ENCODE results near the gene KRT85. TPM values are rescaled to one million over a fixed set of nuclear protein-coding genes. Genes with fewer than 3 reads are reported as not detected.
A peak's percentile ranks its signal among the peaks of the same experiment; 100 is the strongest.

The KRT85 gene
- total RNA-seq, 1 donor from 2014 or later = not detected

- TF ChIP-seq, protein P1, sequence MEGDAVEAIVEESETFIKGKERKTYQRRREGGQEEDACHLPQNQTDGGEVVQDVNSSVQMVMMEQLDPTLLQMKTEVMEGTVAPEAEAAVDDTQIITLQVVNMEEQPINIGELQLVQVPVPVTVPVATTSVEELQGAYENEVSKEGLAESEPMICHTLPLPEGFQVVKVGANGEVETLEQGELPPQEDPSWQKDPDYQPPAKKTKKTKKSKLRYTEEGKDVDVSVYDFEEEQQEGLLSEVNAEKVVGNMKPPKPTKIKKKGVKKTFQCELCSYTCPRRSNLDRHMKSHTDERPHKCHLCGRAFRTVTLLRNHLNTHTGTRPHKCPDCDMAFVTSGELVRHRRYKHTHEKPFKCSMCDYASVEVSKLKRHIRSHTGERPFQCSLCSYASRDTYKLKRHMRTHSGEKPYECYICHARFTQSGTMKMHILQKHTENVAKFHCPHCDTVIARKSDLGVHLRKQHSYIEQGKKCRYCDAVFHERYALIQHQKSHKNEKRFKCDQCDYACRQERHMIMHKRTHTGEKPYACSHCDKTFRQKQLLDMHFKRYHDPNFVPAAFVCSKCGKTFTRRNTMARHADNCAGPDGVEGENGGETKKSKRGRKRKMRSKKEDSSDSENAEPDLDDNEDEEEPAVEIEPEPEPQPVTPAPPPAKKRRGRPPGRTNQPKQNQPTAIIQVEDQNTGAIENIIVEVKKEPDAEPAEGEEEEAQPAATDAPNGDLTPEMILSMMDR (IDR thresholded peaks at IDR 0.05; ENCODE audit: insufficient read depth, low read length, severe bottlenecking) = no peak
- FAIRE-seq = no peak
Measured at GRCh38 chr12:52403561-52403960, 36.3 kb upstream of the KRT85 start.

GRCh38 chr12:52402873-52403540 is 35.7 kb upstream of the KRT85 start:
- FAIRE-seq (no peak), DNase-seq (ENCODE audit: low read depth) (no peak)
- TF ChIP-seq, protein P1 (IDR thresholded peaks at IDR 0.05; ENCODE audit: insufficient read depth, low read length, severe bottlenecking) = no peak
- Histone ChIP-seq H3K4me3 (ENCODE audit: low read depth, low read length) (no peak overlapping the region), H3K36me3 (ENCODE audit: control insufficient read depth, insufficient read depth, low read length) (no peaks in the 10 kb centered on the region), H3K27me3 (ENCODE audit: control insufficient read depth, insufficient read depth, low read length) (no peaks in the 10 kb centered on the region)

More at GRCh38 chr12:52403561-52403960, 36.3 kb upstream of the KRT85 start:
- Histone ChIP-seq H3K36me3 (ENCODE audit: control insufficient read depth, insufficient read depth, low read length) (no peaks in the 10 kb centered on the region), H3K27me3 (ENCODE audit: control insufficient read depth, insufficient read depth, low read length) (no peaks in the 10 kb centered on the region), H3K4me3 (ENCODE audit: low read depth, low read length) (no peak overlapping the region)
- no peak for DNase-seq (ENCODE audit: low read depth)

- no peak for FAIRE-seq
Measured at GRCh38 chr12:52402377-52402776, 35.1 kb upstream of the KRT85 start.

DNA sequence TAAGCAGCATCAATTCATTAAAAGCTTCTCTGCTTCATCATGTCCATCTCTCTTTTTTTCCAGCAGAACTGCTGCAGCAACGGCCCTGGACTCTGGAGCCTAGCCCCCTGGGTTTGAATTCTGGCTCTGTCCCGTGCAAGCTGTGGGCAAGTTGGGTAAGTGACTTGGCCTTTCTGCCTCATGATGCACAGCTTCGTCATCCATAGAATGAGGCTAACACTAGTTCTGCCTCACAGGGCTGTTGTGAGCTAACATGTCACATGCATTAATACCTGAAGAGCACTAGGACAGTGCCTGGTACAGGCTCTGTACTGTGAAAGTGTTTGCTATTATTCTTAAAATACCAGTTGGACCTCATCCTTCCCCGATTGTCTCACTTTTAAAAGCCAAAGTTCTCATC is 34.6 kb upstream of the KRT85 start:
- Histone ChIP-seq H3K27me3 (ENCODE audit: control insufficient read depth, insufficient read depth, low read length) (no peaks in the 10 kb centered on the region), H3K4me3 (ENCODE audit: low read depth, low read length) (no peak overlapping the region), H3K36me3 (ENCODE audit: control insufficient read depth, insufficient read depth, low read length) (no peaks in the 10 kb centered on the region)
- TF ChIP-seq, protein P1 (IDR thresholded peaks at IDR 0.05; ENCODE audit: insufficient read depth, low read length, severe bottlenecking) = no peak
- FAIRE-seq = no peak
- DNase-seq (ENCODE audit: low read depth) = no peak

More at GRCh38 chr12:52402377-52402776, 35.1 kb upstream of the KRT85 start:
- Histone ChIP-seq H3K36me3 (ENCODE audit: control insufficient read depth, insufficient read depth, low read length) (no peaks in the 10 kb centered on the region), H3K27me3 (ENCODE audit: control insufficient read depth, insufficient read depth, low read length) (no peaks in the 10 kb centered on the region), H3K4me3 (ENCODE audit: low read depth, low read length) (no peak overlapping the region)
- no peak for DNase-seq (ENCODE audit: low read depth)
- TF ChIP-seq, protein P1 (IDR thresholded peaks at IDR 0.05; ENCODE audit: insufficient read depth, low read length, severe bottlenecking) = no peak

- Histone ChIP-seq H3K4me3 (ENCODE audit: low read depth, low read length) (no peak overlapping the region), H3K36me3 (ENCODE audit: control insufficient read depth, insufficient read depth, low read length) (no peaks in the 10 kb centered on the region), H3K27me3 (ENCODE audit: control insufficient read depth, insufficient read depth, low read length) (no peaks in the 10 kb centered on the region)
- DNase-seq (ENCODE audit: low read depth) (no peak), FAIRE-seq (peak; percentile 83)
- TF ChIP-seq, protein P1 (IDR thresholded peaks at IDR 0.05; ENCODE audit: insufficient read depth, low read length, severe bottlenecking) = no peak
Measured at GRCh38 chr12:52401526-52401925, 34.2 kb upstream of the KRT85 start.

GRCh38 chr12:52400906-52401305 is 33.6 kb upstream of the KRT85 start:
- TF ChIP-seq, protein P1 (IDR thresholded peaks at IDR 0.05; ENCODE audit: insufficient read depth, low read length, severe bottlenecking) = no peak
- FAIRE-seq (no peak), DNase-seq (ENCODE audit: low read depth) (no peak)
- Histone ChIP-seq H3K36me3 (ENCODE audit: control insufficient read depth, insufficient read depth, low read length) (no peaks in the 10 kb centered on the region), H3K27me3 (ENCODE audit: control insufficient read depth, insufficient read depth, low read length) (no peaks in the 10 kb centered on the region), H3K4me3 (ENCODE audit: low read depth, low read length) (no peak overlapping the region)

Data from bronchial epithelial cell (primary cell).